Uterus (tissue), 4 donors: ENCODE data around the gene BUB1B. TPM values are rescaled to one million over a fixed set of nuclear protein-coding genes. Genes with fewer than 3 reads are reported as not detected.

Experiments used
- DNase-seq, 2 donors: peaks; one replicate each; pipeline ENCODE4 v3.0.0-alpha.2; 2019 to 2020
- H3K27ac ChIP-seq, 2 donors: fragments of 200-600 bp; sonication (generic); 1 replicate in 1 of 2; 2 replicates in 1 of 2; pipeline ENCODE4 v1.5.1; 2016 to 2018
- H3K27me3 ChIP-seq, 2 donors: fragments of 200-600 bp; sonication (generic); one replicate each; pipeline ENCODE4 v1.5.1; 2018 to 2019; ENCODE audit warnings: control low read depth in 1 of 2
- H3K36me3 ChIP-seq, 2 donors: fragments of 200-600 bp; sonication (generic); one replicate each; pipeline ENCODE4 v1.5.1; 2019; ENCODE audit warnings: control low read depth in 1 of 2
- H3K4me1 ChIP-seq, 2 donors: fragments of 200-600 bp; sonication (generic); one replicate each; pipeline ENCODE4 v1.5.1; 2018 to 2019; ENCODE audit warnings: control low read depth in 1 of 2
- H3K4me3 ChIP-seq, 2 donors: fragments of 200-600 bp; sonication (generic); 1 replicate in 1 of 2; 2 replicates in 1 of 2; pipeline ENCODE4 v1.5.1; 2018 to 2019; ENCODE audit warnings: mild to moderate bottlenecking in 1 of 2
- H3K9me3 ChIP-seq, 2 donors: fragments of 200-600 bp; sonication (generic); one replicate each; pipeline ENCODE4 v1.5.1; 2019; ENCODE audit warnings: control low read depth in 1 of 2
- POLR2A ChIP-seq, 2 donors: fragments of 450-650 bp; IDR thresholded peaks; one replicate each; pipeline ENCODE4 v1.6.1; 2016; ENCODE audit warnings: antibody characterized with exemption in 2 of 2, mild to moderate bottlenecking in 1 of 2, moderate library complexity in 1 of 2
- intact Hi-C: fragments of 100-400 bp; cut with DNase I; formaldehyde crosslinking; loops from one replicate; pipeline ENCODE4 v1.15.1; 2023; ENCODE audit warnings: low total_unique reads
- total RNA-seq, 4 donors: library from RNA; depleted of rRNA in 3 of 4; stranded (reverse); fragments of >200 nt in 3 of 4; gene quantifications; one replicate each; pipeline versions ENCODE4 v1.1.0 to v1.2.4, GENCODE V29; 2014 to 2023
- TF ChIP-seq, protein P1 (sequence below), 4 experiments: fragments of 200-600 bp in 2 of 4; fragments of 450-650 bp in 2 of 4; sonication (generic) in 2 of 4; IDR thresholded peaks; one replicate each; pipeline ENCODE4 v1.5.1; 2016 to 2019; ENCODE audit warnings: antibody characterized with exemption in 4 of 4, mild to moderate bottlenecking in 2 of 4, moderate library complexity in 1 of 4
- donor health status: DM: yes; HTN: yes; CAD: no.

The BUB1B gene
- total RNA-seq, 4 donors from 2014 or later, result under 0.01 to 31.5 TPM; not detected in 2

DNA sequence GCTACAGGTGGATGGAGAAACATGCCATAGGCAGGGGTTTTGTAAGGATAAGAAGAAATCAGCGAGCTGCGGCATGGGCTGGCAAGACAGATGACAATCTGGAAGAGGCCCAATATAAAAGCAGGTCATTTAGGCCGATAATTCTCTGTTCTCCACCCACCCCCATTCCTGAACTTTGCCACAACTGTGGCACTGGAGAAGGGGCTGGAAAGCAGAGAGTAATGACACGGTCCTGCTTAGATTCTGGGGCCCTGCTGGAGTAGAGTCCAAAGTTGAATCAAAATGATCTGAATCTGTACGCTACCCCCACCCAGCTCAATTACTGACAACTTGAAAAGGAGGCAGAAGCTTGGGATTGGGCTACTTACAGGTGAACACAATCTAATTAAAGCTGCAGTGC is 18.4 kb upstream of the BUB1B start:
- Histone ChIP-seq H3K9me3 (no peaks in the 10 kb centered on the region), H3K27me3 (no peaks in the 10 kb centered on the region), H3K4me3 (no peak overlapping the region), H3K4me1 (no peaks in the 10 kb centered on the region), H3K27ac (no peak overlapping the region), H3K36me3 (no peaks in the 10 kb centered on the region)
- no peak for DNase-seq
- TF ChIP-seq POLR2A (IDR thresholded peaks at IDR 0.05), result no peak
- TF ChIP-seq, protein P1, sequence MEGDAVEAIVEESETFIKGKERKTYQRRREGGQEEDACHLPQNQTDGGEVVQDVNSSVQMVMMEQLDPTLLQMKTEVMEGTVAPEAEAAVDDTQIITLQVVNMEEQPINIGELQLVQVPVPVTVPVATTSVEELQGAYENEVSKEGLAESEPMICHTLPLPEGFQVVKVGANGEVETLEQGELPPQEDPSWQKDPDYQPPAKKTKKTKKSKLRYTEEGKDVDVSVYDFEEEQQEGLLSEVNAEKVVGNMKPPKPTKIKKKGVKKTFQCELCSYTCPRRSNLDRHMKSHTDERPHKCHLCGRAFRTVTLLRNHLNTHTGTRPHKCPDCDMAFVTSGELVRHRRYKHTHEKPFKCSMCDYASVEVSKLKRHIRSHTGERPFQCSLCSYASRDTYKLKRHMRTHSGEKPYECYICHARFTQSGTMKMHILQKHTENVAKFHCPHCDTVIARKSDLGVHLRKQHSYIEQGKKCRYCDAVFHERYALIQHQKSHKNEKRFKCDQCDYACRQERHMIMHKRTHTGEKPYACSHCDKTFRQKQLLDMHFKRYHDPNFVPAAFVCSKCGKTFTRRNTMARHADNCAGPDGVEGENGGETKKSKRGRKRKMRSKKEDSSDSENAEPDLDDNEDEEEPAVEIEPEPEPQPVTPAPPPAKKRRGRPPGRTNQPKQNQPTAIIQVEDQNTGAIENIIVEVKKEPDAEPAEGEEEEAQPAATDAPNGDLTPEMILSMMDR (IDR thresholded peaks at IDR 0.05), result no peak
- intact Hi-C loops, result no loop called here

DNA sequence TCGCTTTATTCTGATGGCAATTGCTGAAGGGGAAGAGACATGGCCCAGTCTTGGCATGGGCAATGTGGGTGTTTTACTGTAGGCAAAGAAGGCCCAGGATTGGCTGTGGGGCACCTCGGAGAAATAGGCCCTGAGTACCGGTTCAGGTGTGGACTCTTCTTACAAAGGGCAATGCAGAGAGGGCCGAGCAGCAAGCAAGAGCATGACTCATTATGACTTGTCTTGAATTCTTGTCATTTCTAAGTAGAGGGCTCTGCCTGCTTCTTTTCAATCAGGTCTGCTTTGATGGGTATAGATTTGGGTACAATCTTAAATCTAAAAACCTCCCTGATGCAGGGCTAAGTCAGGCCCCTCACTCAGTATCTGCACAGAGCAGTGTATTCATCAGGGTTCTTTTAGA is 14.8 kb upstream of the BUB1B start:
- H3K4me3 ChIP-seq, result no peak overlapping the region
- H3K27ac ChIP-seq, result no peak overlapping the region
- no peak for DNase-seq
- no peaks in the 10 kb centered on the region for H3K9me3 ChIP-seq
- no peaks in the 10 kb centered on the region for H3K27me3 ChIP-seq
- TF ChIP-seq, protein P1 (IDR thresholded peaks at IDR 0.05), result no peak
- TF ChIP-seq POLR2A (IDR thresholded peaks at IDR 0.05), result no peak
- no peaks in the 10 kb centered on the region for H3K4me1 ChIP-seq
- no peaks in the 10 kb centered on the region for H3K36me3 ChIP-seq
- intact Hi-C loops, result no loop called here

DNA sequence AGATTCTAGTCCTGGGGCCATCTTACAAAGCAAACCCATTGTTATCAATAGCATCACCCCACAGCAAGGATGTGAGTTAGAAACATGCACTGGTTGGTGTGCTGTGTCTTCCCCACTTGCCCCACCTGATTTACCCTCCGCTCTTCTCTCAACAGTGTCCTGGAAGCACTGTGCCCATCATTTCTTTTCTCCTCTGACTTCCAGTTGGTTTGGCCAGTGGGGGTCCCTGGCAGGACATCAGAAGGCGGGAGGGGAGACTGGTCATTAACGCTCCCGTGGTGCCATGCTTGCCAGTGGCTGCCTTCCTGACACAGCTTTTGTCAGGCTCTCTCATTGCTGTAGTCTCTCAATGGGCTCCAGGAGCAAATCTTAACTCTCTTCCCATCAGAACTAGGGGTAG is 11.5 kb upstream of the BUB1B start:
- no peaks in the 10 kb centered on the region for H3K36me3 ChIP-seq
- TF ChIP-seq, protein P1 (IDR thresholded peaks at IDR 0.05), result no peak
- no peak for TF ChIP-seq POLR2A (IDR thresholded peaks at IDR 0.05)

DNA sequence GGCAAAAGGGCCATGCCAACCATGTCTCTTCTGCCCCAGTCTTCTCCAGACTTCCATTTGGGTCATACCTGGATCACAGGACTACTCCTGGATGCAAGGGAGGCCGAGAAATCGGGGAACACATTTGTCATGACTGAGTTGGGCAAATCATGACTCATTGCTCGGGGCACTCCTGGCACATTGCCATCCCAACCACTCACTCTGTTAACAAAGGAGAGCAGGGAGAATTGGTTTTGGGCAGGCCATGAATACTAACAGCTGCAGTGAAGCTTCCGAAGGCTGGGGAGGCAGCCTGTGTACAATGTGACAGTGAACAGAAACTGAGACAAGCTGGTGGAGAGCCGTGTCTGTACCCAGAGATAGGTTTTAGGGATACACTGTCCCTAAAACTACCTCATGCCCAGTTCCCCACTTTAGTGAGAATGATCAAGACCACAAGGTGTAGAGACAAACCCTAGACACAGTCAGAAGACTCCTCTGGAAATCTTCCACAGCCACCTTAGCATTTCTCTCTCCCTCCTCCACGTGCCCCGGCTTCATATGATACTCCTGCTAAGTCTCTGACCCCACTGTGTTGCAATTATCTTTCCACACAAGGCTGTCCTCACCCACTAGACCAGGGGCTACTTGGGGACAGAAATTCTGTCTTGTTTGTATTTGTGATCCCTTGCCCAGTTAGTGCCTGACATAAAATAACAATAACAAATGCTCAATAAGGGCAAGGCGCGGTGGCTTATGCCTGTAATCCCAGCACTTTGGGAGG is 10.5 kb upstream of the BUB1B start:
- H3K27ac ChIP-seq, result no peak overlapping the region
- H3K4me3 ChIP-seq, result no peak overlapping the region
- peak in 1 of 2 donors; percentile 21 for DNase-seq
- no peaks in the 10 kb centered on the region for H3K4me1 ChIP-seq
- no peaks in the 10 kb centered on the region for H3K9me3 ChIP-seq
- intact Hi-C loops, result no loop called here
- TF ChIP-seq, protein P1 (IDR thresholded peaks at IDR 0.05), result no peak
- TF ChIP-seq POLR2A (IDR thresholded peaks at IDR 0.05), result no peak
- H3K36me3 ChIP-seq, result no peaks in the 10 kb centered on the region
- H3K27me3 ChIP-seq, result no peaks in the 10 kb centered on the region

More for the DNA sequence above, 11.5 kb upstream of the BUB1B start:
- Histone ChIP-seq H3K9me3 (no peaks in the 10 kb centered on the region), H3K4me3 (no peak overlapping the region), H3K4me1 (no peaks in the 10 kb centered on the region), H3K27me3 (no peaks in the 10 kb centered on the region), H3K27ac (no peak overlapping the region)
- intact Hi-C loops, result no loop called here
- no peak for DNase-seq

DNA sequence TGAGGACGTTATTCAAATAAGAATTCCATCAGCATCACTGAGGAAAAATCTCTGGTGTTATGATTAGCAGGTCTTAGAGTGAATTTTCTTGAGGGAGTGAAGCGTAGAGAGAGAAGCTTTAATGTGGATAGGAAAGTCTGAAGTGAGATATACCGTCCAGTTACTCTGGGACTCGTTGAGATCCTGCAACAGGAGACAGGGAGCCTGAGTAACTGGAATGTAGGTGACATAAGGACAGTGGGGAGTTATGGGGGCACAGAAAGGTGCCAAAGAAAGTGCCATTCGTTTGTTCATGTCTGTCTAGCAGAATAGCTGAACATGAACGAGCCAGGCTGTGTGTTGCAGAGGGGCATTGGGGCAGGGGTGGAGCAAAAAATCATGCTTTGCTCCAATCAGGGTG is 9.4 kb upstream of the BUB1B start:
- no peak overlapping the region for H3K4me3 ChIP-seq
- intact Hi-C loops, result no loop called here
- TF ChIP-seq, protein P1 (IDR thresholded peaks at IDR 0.05), result no peak
- TF ChIP-seq POLR2A (IDR thresholded peaks at IDR 0.05), result no peak
- DNase-seq, result no peak
- no peaks in the 10 kb centered on the region for H3K36me3 ChIP-seq
- H3K9me3 ChIP-seq, result no peaks in the 10 kb centered on the region
- H3K27ac ChIP-seq, result no peak overlapping the region
- no peaks in the 10 kb centered on the region for H3K27me3 ChIP-seq
- no peaks in the 10 kb centered on the region for H3K4me1 ChIP-seq
